C4-2B (cell line): ENCODE measurements around the gene CYTH1.

ENCODE experiments used
- ZFX ChIP-seq: fragments of 450-650 bp; IDR thresholded peaks from 2 replicates; pipeline ENCODE4 v1.6.1; 2017
- TF ChIP-seq, protein P1 (sequence below): fragments of 450-650 bp; conservative IDR thresholded peaks from 2 replicates; pipeline ENCODE4 v1.5.1; 2017; ENCODE audit warnings: mild to moderate bottlenecking

DNA sequence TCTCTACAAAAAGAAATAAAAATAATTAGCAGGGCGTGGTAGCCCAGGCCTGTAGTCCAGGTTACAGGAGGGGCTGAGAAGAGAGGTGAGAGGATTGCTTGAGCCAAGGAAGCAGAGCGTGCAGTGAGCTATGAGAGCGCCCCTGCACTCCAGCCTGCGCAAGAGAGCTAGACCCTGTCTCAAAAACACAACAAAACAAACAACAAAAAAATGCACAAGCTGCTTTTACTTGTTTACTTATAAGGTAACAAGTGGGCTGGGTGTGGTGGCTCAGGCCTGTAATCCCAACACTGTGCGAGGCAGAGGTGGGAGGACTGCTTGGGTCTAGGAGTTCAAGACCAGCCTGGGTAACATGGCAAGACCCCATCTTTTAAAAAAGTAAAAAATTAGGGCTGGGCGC is 1.7 kb downstream of the CYTH1 start:
- TF ChIP-seq, protein P1, sequence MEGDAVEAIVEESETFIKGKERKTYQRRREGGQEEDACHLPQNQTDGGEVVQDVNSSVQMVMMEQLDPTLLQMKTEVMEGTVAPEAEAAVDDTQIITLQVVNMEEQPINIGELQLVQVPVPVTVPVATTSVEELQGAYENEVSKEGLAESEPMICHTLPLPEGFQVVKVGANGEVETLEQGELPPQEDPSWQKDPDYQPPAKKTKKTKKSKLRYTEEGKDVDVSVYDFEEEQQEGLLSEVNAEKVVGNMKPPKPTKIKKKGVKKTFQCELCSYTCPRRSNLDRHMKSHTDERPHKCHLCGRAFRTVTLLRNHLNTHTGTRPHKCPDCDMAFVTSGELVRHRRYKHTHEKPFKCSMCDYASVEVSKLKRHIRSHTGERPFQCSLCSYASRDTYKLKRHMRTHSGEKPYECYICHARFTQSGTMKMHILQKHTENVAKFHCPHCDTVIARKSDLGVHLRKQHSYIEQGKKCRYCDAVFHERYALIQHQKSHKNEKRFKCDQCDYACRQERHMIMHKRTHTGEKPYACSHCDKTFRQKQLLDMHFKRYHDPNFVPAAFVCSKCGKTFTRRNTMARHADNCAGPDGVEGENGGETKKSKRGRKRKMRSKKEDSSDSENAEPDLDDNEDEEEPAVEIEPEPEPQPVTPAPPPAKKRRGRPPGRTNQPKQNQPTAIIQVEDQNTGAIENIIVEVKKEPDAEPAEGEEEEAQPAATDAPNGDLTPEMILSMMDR: no peak
- no peak for TF ChIP-seq ZFX
